ENCODE measurements around the gene ADGRG6.

ADGRG6 gene

GRCh38 chr6:142318714-142319113 lies 16.9 kb downstream of the ADGRG6 start:
- no peak overlapping the region for H3K4me3 ChIP-seq (ENCODE audit: insufficient read depth, low read depth, low read length)
- no peaks in the 10 kb centered on the region for H3K9me3 ChIP-seq (ENCODE audit: control insufficient read depth, low read length)
- H3K27ac ChIP-seq (ENCODE audit: insufficient read depth, low read depth, low read length, poor library complexity, severe bottlenecking), result no peak overlapping the region
- no peaks in the 10 kb centered on the region for H3K36me3 ChIP-seq (ENCODE audit: control insufficient read depth, insufficient read depth, low read length)
- 84 to 94% methylated on average over 1 of the region's 1 CpG for WGBS, 2 experiments
- no peaks in the 10 kb centered on the region for H3K4me1 ChIP-seq (ENCODE audit: control insufficient read depth, insufficient read depth, low read length)
- no peaks in the 10 kb centered on the region for H3K27me3 ChIP-seq (ENCODE audit: control insufficient read depth, insufficient read depth, low read length, poor library complexity, severe bottlenecking)

GRCh38 chr6:142320366-142320765 lies 18.6 kb downstream of the ADGRG6 start:
- 89 to 92% methylated on average over 2 to 3 of the region's 3 CpGs for WGBS, 2 experiments
- H3K4me1 ChIP-seq (ENCODE audit: control insufficient read depth, insufficient read depth, low read length), result no peaks in the 10 kb centered on the region
- no peaks in the 10 kb centered on the region for H3K36me3 ChIP-seq (ENCODE audit: control insufficient read depth, insufficient read depth, low read length)
- no peak overlapping the region for H3K27ac ChIP-seq (ENCODE audit: insufficient read depth, low read depth, low read length, poor library complexity, severe bottlenecking)
- no peaks in the 10 kb centered on the region for H3K9me3 ChIP-seq (ENCODE audit: control insufficient read depth, low read length)
- no peaks in the 10 kb centered on the region for H3K27me3 ChIP-seq (ENCODE audit: control insufficient read depth, insufficient read depth, low read length, poor library complexity, severe bottlenecking)
- no peak overlapping the region for H3K4me3 ChIP-seq (ENCODE audit: insufficient read depth, low read depth, low read length)

- Histone ChIP-seq H3K27ac (ENCODE audit: insufficient read depth, low read depth, low read length, poor library complexity, severe bottlenecking) (no peak overlapping the region), H3K4me3 (ENCODE audit: insufficient read depth, low read depth, low read length) (no peak overlapping the region), H3K9me3 (ENCODE audit: control insufficient read depth, low read length) (no peaks in the 10 kb centered on the region), H3K27me3 (ENCODE audit: control insufficient read depth, insufficient read depth, low read length, poor library complexity, severe bottlenecking) (no peaks in the 10 kb centered on the region), H3K4me1 (ENCODE audit: control insufficient read depth, insufficient read depth, low read length) (no peaks in the 10 kb centered on the region), H3K36me3 (ENCODE audit: control insufficient read depth, insufficient read depth, low read length) (no peaks in the 10 kb centered on the region)
- WGBS, 2 experiments, result 90 to 98% methylated on average over 2 to 3 of the region's 3 CpGs
Observed at GRCh38 chr6:142321451-142321850, 19.6 kb downstream of the ADGRG6 start.

GRCh38 chr6:142322066-142322465 lies 20.3 kb downstream of the ADGRG6 start:
- WGBS, 2 experiments, result 94 to 95% methylated on average over 5 of the region's 5 CpGs
- Histone ChIP-seq H3K27me3 (ENCODE audit: control insufficient read depth, insufficient read depth, low read length, poor library complexity, severe bottlenecking) (no peaks in the 10 kb centered on the region), H3K9me3 (ENCODE audit: control insufficient read depth, low read length) (no peaks in the 10 kb centered on the region), H3K36me3 (ENCODE audit: control insufficient read depth, insufficient read depth, low read length) (no peaks in the 10 kb centered on the region), H3K4me3 (ENCODE audit: insufficient read depth, low read depth, low read length) (no peak overlapping the region), H3K27ac (ENCODE audit: insufficient read depth, low read depth, low read length, poor library complexity, severe bottlenecking) (no peak overlapping the region), H3K4me1 (ENCODE audit: control insufficient read depth, insufficient read depth, low read length) (no peaks in the 10 kb centered on the region)

GRCh38 chr6:142322504-142323198 lies 20.8 kb downstream of the ADGRG6 start:
- no peak overlapping the region for H3K4me3 ChIP-seq (ENCODE audit: insufficient read depth, low read depth, low read length)
- no peaks in the 10 kb centered on the region for H3K36me3 ChIP-seq (ENCODE audit: control insufficient read depth, insufficient read depth, low read length)
- no peaks in the 10 kb centered on the region for H3K27me3 ChIP-seq (ENCODE audit: control insufficient read depth, insufficient read depth, low read length, poor library complexity, severe bottlenecking)
- H3K27ac ChIP-seq (ENCODE audit: insufficient read depth, low read depth, low read length, poor library complexity, severe bottlenecking), result no peak overlapping the region
- H3K9me3 ChIP-seq (ENCODE audit: control insufficient read depth, low read length), result no peaks in the 10 kb centered on the region
- H3K4me1 ChIP-seq (ENCODE audit: control insufficient read depth, insufficient read depth, low read length), result no peaks in the 10 kb centered on the region

GRCh38 chr6:142323377-142323776 lies 21.6 kb downstream of the ADGRG6 start:
- 93% methylated on average over 6 of the region's 6 CpGs for WGBS, 2 experiments
- Histone ChIP-seq H3K4me1 (ENCODE audit: control insufficient read depth, insufficient read depth, low read length) (no peaks in the 10 kb centered on the region), H3K9me3 (ENCODE audit: control insufficient read depth, low read length) (no peaks in the 10 kb centered on the region), H3K27me3 (ENCODE audit: control insufficient read depth, insufficient read depth, low read length, poor library complexity, severe bottlenecking) (no peaks in the 10 kb centered on the region), H3K36me3 (ENCODE audit: control insufficient read depth, insufficient read depth, low read length) (no peaks in the 10 kb centered on the region), H3K4me3 (ENCODE audit: insufficient read depth, low read depth, low read length) (no peak overlapping the region), H3K27ac (ENCODE audit: insufficient read depth, low read depth, low read length, poor library complexity, severe bottlenecking) (no peak overlapping the region)

- Histone ChIP-seq H3K27ac (ENCODE audit: insufficient read depth, low read depth, low read length, poor library complexity, severe bottlenecking) (no peak overlapping the region), H3K27me3 (ENCODE audit: control insufficient read depth, insufficient read depth, low read length, poor library complexity, severe bottlenecking) (no peaks in the 10 kb centered on the region), H3K4me3 (ENCODE audit: insufficient read depth, low read depth, low read length) (no peak overlapping the region), H3K36me3 (ENCODE audit: control insufficient read depth, insufficient read depth, low read length) (no peaks in the 10 kb centered on the region), H3K9me3 (ENCODE audit: control insufficient read depth, low read length) (no peaks in the 10 kb centered on the region), H3K4me1 (ENCODE audit: control insufficient read depth, insufficient read depth, low read length) (no peaks in the 10 kb centered on the region)
- WGBS, 2 experiments, result 96 to 100% methylated on average over 1 of the region's 1 CpG
Observed at GRCh38 chr6:142324111-142324510, 22.3 kb downstream of the ADGRG6 start.

GRCh38 chr6:142325111-142325510 lies 23.3 kb downstream of the ADGRG6 start:
- no peaks in the 10 kb centered on the region for H3K36me3 ChIP-seq (ENCODE audit: control insufficient read depth, insufficient read depth, low read length)
- H3K9me3 ChIP-seq (ENCODE audit: control insufficient read depth, low read length), result no peaks in the 10 kb centered on the region
- H3K4me1 ChIP-seq (ENCODE audit: control insufficient read depth, insufficient read depth, low read length), result no peaks in the 10 kb centered on the region
- no peak overlapping the region for H3K4me3 ChIP-seq (ENCODE audit: insufficient read depth, low read depth, low read length)
- 75 to 83% methylated on average over 1 to 3 of the region's 3 CpGs for WGBS, 2 experiments
- H3K27me3 ChIP-seq (ENCODE audit: control insufficient read depth, insufficient read depth, low read length, poor library complexity, severe bottlenecking), result no peaks in the 10 kb centered on the region
- H3K27ac ChIP-seq (ENCODE audit: insufficient read depth, low read depth, low read length, poor library complexity, severe bottlenecking), result no peak overlapping the region

GRCh38 chr6:142326540-142326939 lies 24.7 kb downstream of the ADGRG6 start:
- no peak overlapping the region for H3K27ac ChIP-seq (ENCODE audit: insufficient read depth, low read depth, low read length, poor library complexity, severe bottlenecking)
- H3K9me3 ChIP-seq (ENCODE audit: control insufficient read depth, low read length), result no peaks in the 10 kb centered on the region
- WGBS, 2 experiments, result 89 to 94% methylated on average over 1 of the region's 1 CpG
- no peaks in the 10 kb centered on the region for H3K36me3 ChIP-seq (ENCODE audit: control insufficient read depth, insufficient read depth, low read length)
- H3K27me3 ChIP-seq (ENCODE audit: control insufficient read depth, insufficient read depth, low read length, poor library complexity, severe bottlenecking), result no peaks in the 10 kb centered on the region
- H3K4me1 ChIP-seq (ENCODE audit: control insufficient read depth, insufficient read depth, low read length), result peaks cover 6% of the 10 kb centered on the region
- no peak overlapping the region for H3K4me3 ChIP-seq (ENCODE audit: insufficient read depth, low read depth, low read length)

- H3K4me1 ChIP-seq (ENCODE audit: control insufficient read depth, insufficient read depth, low read length), result peaks cover 6% of the 10 kb centered on the region
- no peaks in the 10 kb centered on the region for H3K27me3 ChIP-seq (ENCODE audit: control insufficient read depth, insufficient read depth, low read length, poor library complexity, severe bottlenecking)
- no peak overlapping the region for H3K27ac ChIP-seq (ENCODE audit: insufficient read depth, low read depth, low read length, poor library complexity, severe bottlenecking)
- no peaks in the 10 kb centered on the region for H3K36me3 ChIP-seq (ENCODE audit: control insufficient read depth, insufficient read depth, low read length)
- no peak overlapping the region for H3K4me3 ChIP-seq (ENCODE audit: insufficient read depth, low read depth, low read length)
- 91 to 94% methylated on average over 2 of the region's 2 CpGs for WGBS, 2 experiments
- no peaks in the 10 kb centered on the region for H3K9me3 ChIP-seq (ENCODE audit: control insufficient read depth, low read length)
Observed at GRCh38 chr6:142328070-142328469, 26.3 kb downstream of the ADGRG6 start.
